Kidney glomerular epithelial cell (primary cell): Measurements from ENCODE around the gene PRR9.

Experiments
- DNase-seq: peaks from one replicate; lab custom pipeline; 2025; lab: John Stamatoyannopoulos, UW

PRR9 gene

GRCh38 chr1:153265457-153265856 is 48.1 kb downstream of the PRR9 start:
- no peak for DNase-seq
